GM18858 (cell line): ENCODE data around the gene COPG2.

Experiments used
- ATAC-seq: cut with Tn5 transposase; IDR thresholded peaks from one replicate; pipeline ENCODE4 v1.9.1; 2021; ENCODE audit not compliant: unreplicated experiment

COPG2 gene

DNA sequence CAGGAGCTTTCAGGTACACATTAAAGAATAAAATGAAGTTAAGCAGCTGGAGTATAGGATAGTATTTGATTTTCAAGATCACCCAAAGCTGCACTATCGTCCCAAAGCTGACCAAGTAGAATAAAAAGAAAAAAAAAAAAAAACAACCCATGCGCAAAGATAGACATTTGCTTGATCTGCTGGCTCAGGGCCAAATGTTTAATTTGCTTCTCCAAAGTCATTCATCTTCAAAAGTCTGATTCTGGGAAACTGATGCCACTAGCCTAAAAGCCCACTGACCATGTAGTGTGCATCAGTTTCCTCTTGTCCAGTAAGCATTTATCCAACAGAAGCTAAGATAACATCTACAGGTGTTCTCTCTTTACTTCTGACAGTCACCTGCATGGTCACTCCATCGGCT is 162.2 kb downstream of the COPG2 start:
- no peak for ATAC-seq

- no peak for ATAC-seq
These were observed 162.8 kb downstream of the COPG2 start for GRCh38 chr7:130505753-130506152.

GRCh38 chr7:130500910-130501309 is 167.6 kb downstream of the COPG2 start:
- ATAC-seq: no peak

DNA sequence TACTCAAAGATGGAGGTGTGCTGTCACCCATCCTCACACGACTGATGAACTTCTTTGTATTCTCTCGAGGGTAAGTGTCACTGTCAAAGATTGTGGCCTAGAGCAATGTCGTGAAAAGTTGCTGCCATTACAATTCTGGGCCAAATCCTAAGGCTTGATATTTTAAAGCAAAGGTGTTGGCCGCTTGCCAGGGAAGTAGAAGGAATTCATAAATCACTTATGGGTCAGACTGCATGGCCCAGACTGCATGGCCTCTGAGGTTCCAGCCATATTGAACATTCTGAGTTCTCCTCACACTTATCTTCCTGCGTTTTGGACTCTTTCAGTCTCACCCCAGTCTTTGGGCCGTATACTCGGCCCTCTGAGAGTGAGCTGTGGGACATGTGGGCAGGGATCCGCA is 168.1 kb downstream of the COPG2 start:
- ATAC-seq: no peak

GRCh38 chr7:130494431-130494858 is 174.1 kb downstream of the COPG2 start:
- no peak for ATAC-seq

DNA sequence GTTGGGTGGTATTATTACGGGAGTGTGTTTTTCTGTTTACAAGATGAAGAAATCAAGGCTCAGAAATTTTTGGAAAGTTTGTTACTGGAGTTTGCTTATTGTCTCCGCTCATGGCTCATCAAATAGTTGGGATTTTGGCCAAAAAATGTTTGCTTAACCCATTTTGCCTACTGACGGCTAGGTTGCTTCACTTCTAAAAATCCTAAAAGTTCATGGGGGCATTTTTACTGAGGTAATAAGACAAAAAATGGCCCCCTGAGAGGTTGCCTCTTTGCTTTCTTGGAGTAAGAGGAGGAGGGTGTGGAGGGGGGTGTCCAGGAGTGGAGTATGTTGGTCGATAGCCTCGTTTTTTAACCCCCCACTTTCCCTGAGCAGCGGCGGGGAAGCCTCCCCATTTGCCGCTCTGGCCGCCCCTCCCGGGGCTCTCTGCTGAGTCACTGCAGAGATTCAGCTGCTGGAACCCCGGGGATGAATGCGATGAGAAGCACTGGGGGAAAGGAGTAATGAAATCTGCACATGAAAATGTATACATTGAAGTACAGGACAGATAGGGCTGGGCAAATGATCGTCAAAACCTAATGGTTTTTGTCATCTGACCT is 175.2 kb downstream of the COPG2 start:
- no peak for ATAC-seq

- ATAC-seq: no peak
These were observed 175.8 kb downstream of the COPG2 start for GRCh38 chr7:130492523-130493274.

DNA sequence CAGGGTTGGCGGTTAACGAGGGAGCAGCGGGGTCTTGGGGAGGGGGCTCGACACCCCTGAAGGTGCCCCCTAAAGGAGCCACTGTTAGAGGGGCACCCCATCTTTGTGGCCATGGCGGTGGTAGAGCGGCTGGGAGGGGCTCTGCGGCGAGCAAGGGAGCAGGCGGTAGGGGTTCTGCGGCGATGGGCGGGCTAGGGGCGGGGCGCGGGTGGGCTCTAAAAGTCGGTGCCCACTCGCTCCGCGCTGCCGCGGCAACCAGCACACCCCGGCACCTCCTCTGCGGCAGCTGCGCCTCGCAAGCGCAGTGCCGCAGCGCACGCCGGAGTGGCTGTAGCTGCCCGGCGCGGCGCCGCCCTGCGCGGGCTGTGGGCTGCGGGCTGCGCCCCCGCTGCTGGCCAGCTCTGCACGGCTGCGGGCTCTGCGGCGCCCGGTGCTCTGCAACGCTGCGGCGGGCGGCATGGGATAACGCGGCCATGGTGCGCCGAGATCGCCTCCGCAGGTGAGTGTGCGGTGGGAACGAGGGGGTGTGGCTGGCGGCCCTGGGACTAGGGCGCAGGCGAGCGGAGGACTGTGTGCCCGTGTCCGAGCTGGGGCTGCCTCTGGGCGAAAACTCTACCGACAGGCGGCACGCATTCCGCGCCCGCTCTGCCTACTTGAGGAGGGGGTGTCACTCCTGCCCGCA is 176.6 kb downstream of the COPG2 start, which contains the start of gene MEST:
Gene MEST, plus strand, starts transcription at position 245 of the 682 bp plus-strand sequence. Its CDS starts 229 bp downstream, at position 474.
- ATAC-seq: no peak

- ATAC-seq: no peak
These were observed 177.4 kb downstream of the COPG2 start for GRCh38 chr7:130490888-130491804.

DNA sequence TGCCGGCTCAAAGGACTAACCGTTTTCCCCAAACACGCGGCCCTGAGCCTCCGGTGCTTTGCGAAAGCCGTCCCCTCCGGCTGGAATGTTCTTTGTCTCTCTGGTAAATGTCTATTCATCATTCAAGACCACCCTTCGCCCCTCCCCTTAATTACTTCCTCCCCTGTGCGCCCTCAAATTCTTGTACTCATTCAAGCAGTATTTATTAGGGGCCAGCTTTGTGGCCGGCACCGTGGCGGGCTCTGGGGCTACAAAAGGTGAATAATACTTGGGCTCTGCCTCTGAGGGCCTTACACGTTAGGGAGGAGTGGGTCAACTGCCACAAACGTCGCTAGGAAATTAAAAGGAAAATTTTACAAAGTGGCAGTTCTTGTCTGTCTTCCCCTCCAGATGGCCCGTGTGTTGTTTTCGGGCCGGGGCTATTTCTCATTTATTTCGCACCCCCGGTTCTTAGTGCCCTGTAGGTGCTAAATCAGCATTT is 178.2 kb downstream of the COPG2 start:
- no peak for ATAC-seq

GRCh38 chr7:130489140-130489983 is 179.2 kb downstream of the COPG2 start:
- ATAC-seq: no peak

DNA sequence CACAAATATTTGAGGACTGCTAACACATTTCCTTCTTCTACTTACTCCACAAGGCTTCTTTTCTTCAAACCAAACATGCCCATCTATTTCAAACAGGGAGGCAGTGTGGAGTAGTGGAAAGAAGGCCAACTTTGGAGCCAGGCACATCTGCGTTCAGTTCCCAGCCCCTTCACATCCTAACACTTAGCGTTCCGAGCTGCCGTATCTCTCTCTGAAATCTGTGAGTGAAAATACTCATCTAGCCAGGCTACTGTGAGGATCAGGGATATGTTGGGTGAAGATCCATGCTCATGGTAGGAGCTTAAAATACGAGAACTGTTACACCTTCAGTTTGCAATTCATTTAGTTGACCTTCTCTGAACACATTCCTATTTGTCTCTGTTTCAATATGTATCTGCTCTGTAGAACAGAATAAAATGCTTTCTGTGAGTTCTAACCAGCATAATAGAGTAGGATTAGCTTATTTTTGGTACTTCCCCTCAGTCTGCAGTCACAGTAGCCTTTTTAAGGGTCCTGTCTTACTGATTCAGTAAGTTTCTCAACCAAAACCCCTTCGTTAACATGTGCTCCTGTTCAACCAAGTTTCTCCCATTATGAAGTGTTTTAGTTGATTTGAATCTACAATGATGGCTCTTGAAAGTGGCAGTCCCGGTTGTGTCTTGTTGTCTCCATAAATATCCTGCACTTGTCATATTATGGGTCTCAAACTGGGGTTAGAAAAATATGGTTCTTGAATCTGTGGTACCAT is 180.0 kb downstream of the COPG2 start:
- ATAC-seq: no peak

GRCh38 chr7:130486954-130487436 is 181.6 kb downstream of the COPG2 start:
- no peak for ATAC-seq

DNA sequence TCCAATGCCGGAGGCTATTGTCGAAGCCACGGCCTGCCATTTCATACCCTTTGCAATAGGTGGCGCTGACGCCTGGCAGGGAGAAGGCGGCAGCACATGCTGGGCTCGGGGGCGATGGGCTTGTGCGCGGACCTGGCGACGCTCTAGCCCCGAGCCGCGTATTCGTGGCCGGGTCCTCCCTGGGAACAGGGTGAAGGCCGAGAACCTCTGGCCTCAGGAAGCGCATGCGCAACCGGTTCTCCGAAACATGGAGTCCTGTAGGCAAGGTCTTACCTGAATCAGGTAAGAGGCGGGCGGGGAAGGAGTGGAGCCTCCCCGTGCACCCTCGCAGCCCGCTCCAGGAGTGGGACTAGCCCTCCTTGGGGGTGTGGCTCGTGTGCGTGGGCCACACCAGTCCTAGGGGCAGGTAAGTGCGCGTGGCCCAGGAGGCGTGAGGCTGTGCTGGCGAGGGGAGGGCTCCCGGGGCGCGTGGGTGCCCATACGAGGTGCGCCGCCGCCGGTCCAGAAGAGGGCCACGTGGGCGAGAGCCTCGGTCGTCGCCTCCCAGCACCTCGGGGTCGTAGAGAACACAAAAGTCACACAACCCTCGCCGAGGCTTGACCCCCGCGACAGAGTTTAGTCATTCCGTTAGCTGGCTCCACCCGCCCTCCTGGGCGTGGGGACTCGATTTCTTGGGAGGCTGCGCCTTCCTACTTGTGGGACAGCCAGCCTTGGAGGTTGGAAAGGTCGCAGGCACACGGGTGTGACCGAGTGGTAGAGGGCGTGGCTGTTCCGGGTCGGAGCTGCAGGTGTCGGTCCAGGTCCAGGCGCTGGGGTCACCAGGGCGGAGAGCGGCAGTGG is 182.2 kb downstream of the COPG2 start:
- ATAC-seq: no peak

DNA sequence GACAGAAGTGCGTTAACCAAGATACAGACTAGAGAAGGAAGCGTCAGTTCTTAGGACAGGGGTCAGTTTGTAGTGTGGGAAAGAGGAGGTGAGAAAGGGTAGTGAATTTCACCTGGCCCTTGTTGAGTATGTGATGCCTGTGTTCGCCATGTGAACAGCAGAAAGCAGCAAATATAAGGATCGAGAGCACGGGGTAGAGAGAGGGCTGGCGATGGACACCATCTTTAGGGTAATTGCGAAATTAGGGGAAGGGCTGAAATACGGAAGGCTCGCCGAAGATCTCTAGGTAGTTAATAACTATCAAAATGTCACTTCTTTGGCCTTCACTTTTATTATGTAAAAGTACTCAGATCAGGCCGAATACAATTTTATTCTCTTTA is 182.8 kb downstream of the COPG2 start:
- ATAC-seq: no peak

DNA sequence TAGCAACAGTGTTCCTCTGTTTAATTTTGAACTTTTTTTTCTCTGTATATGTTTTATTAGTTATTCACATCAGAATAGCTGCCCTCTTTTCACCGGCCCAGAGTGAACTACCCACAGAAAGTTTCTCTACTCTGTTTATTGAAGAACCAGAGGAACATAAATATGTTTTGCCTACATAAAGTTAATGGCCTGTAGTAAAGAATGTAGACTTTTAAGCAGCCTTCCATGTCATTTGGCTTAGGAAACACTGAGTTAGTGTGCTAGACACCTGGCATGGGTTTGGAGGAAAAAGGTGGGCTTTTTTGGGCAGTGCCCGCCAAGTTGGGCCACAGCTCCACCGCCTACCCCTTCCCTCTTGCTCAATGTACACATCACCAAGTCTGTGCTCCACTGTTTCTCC is 185.5 kb downstream of the COPG2 start:
- ATAC-seq: no peak

GRCh38 chr7:130481898-130482297 is 186.7 kb downstream of the COPG2 start:
- ATAC-seq: no peak

- ATAC-seq: no peak
These were observed 188.7 kb downstream of the COPG2 start for GRCh38 chr7:130479716-130480400.
